Peyer's patch (tissue), 4 donors: Measurements from ENCODE around the gene TUBGCP2.

ENCODE experiments used
- POLR2A ChIP-seq, 2 donors: fragments of 450-650 bp; IDR thresholded peaks; one replicate each; pipeline ENCODE4 v1.5.1; 2017; ENCODE audit warnings: antibody characterized with exemption in 2 of 2, mild to moderate bottlenecking in 2 of 2, moderate library complexity in 2 of 2
- TF ChIP-seq, protein P1 (sequence below), 6 experiments: fragments of 450-650 bp in 4 of 6; fragments of 200-600 bp in 2 of 6; sonication (generic) in 1 of 6; IDR thresholded peaks; one replicate each; pipeline ENCODE4 v1.5.1; 2017 to 2019; ENCODE audit warnings: antibody characterized with exemption in 6 of 6, mild to moderate bottlenecking in 3 of 6, moderate library complexity in 1 of 6

DNA sequence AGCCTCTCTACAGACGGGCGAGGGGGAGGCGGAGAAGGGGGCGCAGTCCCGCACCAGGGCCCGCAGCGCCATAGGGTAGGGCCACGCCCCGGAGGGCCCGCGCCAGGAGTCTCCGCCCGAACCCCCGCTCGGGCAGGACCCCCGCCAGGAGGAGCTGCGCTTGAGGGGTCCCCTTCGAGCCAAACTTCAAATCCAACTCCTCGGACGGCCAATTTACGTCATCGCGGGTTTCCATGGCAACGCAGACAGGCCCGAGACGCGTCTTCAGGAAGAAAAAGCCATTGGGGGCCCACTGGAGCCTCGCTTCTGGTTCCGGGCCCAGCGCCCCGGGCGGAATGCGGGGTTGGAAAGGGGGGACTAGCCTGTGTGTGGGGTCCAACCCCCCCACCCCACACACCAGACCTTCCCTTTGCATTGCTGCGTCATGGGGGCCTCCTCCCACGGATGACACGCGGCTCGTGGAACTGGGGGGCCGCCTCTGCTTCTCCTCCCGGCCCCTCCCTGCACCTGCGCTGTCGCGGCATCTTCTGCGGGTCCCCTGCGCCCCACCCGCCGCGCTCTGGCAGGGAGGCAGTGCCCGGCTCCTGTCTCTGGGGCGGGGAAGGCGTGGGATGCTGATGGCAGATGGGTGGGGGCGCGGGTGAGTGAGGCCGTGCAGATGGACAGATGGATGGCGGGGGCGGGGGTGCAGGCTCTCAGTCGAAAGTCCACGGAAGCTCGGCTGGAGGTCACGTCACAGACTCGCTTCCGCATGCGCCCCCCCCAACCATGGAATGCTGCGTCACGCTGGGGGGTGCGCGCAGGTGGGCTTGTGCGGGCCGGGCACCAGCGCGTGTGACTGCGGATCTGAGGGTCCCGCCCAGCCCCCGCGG lies 26.8 kb upstream of the TUBGCP2 start:
- TF ChIP-seq, protein P1, sequence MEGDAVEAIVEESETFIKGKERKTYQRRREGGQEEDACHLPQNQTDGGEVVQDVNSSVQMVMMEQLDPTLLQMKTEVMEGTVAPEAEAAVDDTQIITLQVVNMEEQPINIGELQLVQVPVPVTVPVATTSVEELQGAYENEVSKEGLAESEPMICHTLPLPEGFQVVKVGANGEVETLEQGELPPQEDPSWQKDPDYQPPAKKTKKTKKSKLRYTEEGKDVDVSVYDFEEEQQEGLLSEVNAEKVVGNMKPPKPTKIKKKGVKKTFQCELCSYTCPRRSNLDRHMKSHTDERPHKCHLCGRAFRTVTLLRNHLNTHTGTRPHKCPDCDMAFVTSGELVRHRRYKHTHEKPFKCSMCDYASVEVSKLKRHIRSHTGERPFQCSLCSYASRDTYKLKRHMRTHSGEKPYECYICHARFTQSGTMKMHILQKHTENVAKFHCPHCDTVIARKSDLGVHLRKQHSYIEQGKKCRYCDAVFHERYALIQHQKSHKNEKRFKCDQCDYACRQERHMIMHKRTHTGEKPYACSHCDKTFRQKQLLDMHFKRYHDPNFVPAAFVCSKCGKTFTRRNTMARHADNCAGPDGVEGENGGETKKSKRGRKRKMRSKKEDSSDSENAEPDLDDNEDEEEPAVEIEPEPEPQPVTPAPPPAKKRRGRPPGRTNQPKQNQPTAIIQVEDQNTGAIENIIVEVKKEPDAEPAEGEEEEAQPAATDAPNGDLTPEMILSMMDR (IDR thresholded peaks at IDR 0.05): no peak
- TF ChIP-seq POLR2A (IDR thresholded peaks at IDR 0.05): no peak
